HG02623 (cell line): ENCODE data around the gene CLDN1.

Source experiments
- ATAC-seq: cut with Tn5 transposase; IDR thresholded peaks from one replicate; pipeline ENCODE4 v1.9.1; 2021; ENCODE audit warnings: moderate library complexity; ENCODE audit not compliant: unreplicated experiment

CLDN1 gene, protein sequence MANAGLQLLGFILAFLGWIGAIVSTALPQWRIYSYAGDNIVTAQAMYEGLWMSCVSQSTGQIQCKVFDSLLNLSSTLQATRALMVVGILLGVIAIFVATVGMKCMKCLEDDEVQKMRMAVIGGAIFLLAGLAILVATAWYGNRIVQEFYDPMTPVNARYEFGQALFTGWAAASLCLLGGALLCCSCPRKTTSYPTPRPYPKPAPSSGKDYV

DNA sequence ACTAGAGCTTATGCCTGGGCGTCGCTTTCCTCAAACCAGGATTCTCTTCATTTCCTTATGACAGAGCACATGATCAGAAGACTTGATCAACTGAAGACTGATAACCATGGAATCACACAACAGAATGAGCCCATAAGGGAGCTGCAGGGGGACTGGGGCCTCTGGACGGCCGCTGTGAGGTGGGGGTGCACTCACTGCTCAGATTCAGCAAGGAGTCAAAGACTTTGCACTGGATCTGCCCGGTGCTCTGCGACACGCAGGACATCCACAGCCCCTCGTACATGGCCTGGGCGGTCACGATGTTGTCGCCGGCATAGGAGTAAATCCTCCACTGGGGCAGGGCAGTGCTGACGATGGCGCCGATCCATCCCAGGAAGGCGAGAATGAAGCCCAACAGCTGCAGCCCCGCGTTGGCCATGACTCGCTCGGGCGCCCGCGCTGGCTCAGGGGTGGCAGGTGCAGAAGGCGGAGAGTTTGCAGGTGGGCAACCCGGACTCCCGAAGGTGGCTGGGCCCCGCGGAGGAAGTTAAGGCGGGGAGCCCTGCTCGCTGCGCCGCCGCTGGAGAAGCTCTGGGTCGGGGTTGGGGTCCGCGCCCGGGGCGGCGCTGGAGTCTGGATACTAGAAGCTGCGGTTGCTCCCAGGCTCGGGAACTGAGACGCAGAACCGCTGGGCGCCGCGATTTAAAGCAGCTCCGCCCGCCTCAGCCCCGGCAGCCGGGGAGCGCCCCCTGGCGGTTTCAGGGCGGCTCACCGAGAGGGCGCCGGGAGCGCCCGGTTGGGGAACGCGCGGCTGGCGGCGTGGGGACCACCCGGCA is at the start of gene CLDN1:
Gene CLDN1, minus strand, starts transcription at position 658 of the 815 bp plus-strand sequence. Its CDS starts 240 bp downstream, at position 418.
- peak; percentile 75 for ATAC-seq

DNA sequence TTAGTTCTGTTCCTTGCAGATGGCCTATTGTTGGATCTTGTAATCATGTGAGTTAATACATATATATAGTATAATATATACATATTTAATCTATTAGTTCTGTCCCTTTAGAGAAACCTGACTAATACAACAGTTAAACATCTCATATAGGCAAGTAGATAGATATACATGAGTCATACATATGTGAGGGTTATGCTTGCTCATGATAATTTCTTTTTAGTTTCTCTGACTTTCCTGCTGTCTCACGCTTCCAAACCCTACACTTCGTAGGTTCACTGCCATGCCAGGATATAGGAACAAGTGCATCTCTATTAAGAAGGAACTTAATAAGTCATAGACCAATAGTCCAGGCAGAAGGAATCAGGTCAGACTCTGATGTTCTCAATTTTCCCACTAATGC is 48.9 kb upstream of the CLDN1 start:
- ATAC-seq: no peak

DNA sequence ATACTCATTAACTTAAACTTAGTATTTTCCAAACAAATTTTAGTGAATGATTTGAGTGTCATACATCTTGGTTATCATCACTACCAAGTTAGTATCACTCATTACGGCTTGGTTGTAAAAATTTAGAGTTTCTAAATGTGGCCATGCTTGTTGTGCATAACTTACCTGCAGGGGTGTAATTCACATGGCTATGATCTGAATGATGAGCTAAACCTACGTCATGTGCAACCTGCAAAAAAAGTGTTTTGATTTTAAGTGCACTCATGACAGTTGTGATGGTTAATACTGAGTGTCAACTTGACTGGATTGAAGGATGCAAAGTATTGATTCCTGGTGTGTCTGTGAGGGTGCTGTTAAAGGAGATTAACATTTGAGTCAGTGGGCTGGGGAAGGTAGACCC is 48.1 kb upstream of the CLDN1 start:
- no peak for ATAC-seq

DNA sequence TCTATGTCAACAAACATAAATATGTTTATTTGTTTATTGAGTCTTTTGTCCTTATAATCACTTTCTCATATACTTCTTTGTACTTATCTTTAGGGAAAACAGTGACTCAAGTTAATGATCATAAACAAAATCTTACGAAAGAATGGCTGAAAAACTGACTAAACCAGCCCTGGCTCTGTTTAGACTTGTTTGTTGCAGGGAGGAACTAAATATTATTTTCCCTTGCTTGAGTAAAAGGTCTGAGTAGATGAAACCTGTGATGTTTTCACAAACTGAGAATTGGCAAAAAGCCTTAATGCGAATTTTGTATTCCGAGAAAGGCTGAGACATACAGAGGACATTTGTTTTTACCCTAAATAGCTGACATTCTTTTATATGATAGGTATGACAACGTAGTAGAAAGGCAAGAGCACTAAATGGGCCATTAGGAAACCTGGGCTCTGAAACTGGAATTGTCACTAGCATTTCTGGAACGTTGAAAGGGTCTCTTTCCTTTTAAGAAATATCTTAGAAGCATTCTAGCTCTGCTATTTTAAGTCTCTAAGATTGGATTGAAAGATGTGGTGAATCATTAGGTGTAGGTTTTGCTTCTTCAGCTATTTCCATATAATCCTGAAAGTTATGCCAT is 47.5 kb upstream of the CLDN1 start:
- no peak for ATAC-seq

DNA sequence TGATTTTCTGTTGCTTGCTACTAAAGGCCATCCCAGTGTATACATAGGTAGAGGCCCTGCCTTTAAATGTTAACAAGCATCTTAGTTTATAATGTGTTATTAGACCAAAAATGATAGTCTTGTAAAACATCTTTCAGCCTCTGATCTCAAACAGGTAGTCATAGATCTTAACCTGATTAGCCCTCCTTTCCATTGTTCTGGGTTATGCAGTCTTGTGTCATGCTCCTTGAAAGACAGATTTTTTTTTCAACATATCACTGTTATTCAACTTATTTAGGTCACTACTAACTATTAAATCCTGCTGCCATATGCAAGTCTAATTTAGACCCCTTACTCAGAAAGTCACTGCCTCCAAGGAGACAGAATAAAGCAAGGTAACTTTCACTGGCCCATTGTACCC is 46.6 kb upstream of the CLDN1 start:
- no peak for ATAC-seq

DNA sequence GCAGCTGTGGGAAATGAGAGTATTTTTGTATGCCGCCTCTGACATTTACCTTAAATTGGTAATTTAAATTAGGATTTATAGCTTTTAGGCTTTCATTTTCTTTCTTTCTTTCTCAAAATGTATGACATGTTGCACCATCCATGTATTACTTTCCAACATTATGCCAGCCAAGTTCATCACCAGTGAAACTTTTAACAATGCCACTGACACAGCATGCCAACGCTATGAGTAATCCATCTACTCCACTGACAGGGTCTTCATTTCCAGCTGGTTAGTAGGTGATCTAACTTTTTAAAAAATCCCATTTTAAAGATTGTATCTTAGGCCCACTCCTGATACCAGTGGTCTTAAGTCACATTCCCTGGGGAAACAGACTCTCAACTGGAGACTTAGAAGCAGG is 43.9 kb upstream of the CLDN1 start:
- no peak for ATAC-seq

DNA sequence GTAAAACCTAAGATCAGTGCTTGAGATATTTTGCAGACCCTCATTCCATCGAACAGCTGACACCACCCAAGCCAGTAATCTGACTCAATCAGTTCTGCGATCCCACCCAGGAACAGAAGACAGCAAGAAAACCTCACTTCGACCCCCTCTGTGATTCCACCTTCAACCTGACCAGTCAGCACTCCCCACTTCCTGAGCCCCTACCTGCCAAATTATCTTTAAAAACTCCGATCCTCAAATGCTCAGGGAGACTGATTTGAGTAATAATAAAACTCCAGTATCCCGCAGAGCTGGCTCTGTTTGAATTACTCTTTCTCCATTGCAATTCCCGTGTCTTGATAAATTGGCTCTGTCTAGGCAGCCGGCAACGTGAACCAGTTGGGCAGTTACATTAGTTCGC is 40.0 kb upstream of the CLDN1 start:
- ATAC-seq: no peak

DNA sequence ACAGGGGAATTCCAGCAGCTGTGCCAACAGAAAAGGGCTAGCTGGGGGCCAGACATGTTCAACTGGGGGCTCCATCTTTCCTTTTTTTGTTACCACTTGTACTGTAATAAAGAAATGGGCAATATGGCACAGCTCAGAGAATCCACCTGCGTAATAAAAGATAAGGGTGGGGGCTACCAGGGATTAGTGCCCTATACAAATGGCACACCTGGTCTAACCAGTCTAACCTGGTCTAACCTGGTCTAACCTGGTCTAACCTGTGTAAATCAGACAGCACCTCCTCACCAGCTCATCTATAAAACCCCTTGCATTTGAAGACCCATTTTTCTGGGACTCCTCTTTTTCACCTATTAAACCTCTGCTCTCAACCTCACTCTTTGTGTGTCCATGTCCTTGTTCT is 39.5 kb upstream of the CLDN1 start:
- ATAC-seq: no peak

DNA sequence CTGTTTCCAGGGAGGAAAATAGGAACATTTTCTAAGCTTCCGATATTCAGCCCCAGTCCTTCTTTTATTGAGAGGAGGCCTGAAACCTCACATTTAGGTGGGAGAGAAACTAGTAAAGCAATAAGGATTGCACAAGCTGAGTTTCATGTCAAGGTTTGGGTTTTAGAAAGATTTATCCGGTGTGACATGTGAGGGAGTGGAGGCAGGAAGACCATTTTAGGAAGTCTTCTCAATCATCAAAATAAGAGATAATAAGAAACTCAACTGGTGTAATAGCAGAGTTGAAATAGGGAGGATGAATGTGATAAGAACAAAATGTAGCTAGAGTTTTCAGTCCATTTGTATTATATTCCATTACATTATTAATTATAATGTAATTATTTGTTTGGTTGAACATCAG is 38.0 kb upstream of the CLDN1 start:
- no peak for ATAC-seq

DNA sequence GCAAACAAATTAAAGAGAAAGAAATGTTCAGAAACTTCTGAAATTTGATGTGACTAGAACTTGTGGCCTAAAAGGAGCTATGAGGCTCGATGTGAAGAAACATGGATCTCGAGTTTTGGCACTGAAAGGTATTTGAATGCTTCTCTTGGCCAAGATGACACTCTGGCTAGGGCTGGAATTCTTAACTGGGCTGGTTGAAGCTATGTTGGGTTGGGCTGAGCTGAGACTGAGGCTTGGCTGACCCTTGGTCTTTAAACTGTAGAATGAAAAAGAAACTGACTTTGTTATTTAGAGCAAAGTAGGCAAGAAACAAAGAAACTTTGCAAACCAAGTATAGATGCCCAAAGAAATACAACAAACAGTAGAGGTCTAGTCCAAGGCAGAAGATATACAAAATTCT is 37.6 kb upstream of the CLDN1 start:
- ATAC-seq: no peak

DNA sequence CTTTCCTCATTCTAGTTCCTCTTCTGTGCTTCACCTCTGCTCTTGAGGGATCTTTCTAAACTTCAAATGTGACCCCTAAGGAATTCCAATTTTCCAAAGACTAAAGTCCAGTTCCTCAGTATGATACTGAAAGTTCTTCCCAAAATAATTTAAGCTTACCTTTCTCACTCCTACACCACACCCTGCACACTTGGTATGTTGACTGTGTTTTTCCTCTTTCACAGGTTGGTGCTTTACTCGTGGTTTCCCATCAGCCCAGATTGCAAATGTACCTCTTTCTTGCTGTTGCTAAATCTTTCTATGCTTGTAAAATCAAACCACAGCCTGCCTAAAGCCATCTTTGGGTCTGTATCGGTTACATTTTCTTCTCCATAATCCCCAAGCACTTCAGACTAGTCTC is 35.2 kb upstream of the CLDN1 start:
- ATAC-seq: no peak

DNA sequence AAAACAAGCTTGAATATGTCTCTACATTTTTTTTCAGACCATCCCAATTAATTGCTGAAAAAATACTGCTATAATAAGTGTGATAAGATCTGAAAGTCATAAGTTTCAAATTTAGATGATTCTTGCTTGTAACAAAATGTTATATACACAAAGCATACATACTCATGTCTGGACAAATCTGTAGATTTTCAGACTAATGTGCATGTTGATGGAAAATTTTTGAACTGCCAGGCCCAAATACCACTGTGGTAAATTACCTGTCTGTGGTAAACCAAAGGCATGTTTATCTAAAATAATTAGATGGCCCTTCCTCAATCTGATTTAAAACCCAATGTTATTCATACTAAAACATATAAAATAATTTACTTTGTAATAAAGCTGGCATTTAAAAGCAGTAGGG is 34.0 kb upstream of the CLDN1 start:
- ATAC-seq: no peak

DNA sequence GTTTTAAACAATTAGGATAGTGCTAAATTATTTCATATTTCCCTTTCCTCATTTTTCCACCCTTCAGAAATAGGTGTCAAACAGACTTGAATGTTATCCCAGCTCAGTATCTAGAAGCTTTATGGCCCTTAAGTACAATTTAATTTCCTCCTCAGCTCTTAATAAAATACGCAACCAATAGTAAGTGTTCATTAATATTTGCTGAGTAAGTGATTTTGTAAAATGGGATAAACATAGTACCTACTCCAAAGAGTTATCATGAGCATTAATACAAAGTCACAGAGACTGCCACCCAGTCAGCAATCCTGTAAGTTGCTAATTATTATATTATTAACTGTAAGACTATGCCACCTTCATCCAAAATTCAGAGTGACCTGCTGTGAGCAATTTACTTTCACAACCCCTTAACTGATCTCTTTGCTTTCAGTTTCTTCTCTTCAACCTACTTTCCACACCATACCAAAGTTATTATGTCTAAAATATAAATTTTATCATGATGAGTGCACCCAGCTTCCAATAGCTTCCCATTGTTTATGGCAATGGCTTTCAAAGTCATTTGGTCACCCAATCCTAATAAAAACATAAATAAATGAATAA is 30.7 kb upstream of the CLDN1 start:
- ATAC-seq: no peak

DNA sequence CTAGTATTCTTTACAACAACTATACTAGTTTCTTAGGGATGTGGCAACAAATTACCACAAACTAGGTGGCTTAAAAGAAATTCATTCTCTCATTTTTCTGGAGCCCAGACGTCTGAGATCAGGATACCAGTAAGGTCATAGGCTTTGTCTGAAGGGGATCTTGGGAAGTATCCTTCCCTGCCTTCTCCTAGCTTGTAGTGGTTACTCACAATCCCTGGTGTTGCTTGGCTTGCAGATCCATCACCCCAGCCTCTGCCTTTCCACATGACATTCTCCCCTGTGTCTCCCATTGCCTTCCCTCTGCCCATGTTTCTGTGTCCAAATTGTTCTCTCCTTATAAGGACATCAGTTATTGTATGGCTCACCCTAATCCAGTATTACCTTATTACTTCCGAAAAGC is 24.3 kb upstream of the CLDN1 start:
- ATAC-seq: no peak

DNA sequence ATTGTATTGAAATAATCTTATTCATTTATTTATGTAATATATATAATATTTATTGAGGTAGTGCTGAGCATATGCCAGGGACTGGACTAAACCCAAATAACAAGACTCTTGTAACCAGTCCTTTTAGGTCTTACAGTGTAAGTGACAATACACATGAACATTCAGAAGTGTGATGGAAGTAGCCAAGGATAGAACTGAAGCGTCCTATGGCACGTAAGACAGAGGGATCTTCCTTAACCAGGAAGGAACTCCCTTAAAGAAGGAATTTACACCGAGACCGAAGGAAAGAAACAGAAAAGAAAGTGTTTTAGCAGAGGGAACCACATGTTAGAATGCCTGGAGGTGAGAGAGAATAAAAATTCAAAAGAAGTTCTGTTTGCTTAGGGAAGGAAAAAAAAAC is 23.6 kb upstream of the CLDN1 start:
- ATAC-seq: no peak

DNA sequence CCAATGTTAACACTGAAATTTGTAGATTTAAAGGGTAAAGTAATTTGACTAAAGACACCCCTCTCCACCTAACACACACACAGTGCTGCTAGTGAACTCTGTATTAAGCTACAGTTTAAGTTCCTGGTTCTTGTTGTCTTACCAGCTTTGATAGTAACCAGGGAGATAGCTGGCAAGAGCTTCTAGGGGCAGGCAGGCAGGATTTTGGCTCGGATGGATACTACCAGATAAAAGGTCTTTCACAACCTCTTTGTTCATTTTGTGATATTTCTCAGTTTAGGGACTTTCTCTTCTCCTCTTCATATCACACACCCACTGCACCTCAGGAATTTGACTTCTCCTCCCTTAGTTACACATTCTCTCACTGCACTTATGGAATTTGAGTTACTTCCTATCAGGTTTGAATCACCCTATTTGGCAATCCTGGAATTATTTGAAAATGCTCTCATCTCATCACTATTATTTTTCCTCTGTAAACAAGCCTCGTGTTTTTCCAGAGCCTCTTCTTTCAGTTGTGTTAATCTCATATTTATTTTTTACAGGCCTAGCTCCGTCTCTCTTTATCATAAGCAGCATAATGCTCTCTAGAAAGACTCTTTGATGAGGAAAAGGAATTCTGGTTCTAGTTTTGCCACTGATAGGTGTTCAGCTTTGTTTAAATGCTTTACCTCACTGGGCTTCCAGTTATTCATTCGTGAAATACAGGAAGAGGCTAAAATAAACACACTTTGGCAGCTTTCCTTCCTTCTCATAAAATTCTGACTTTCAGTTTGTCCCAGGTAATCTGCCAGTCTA is 23.0 kb upstream of the CLDN1 start:
- ATAC-seq: no peak

DNA sequence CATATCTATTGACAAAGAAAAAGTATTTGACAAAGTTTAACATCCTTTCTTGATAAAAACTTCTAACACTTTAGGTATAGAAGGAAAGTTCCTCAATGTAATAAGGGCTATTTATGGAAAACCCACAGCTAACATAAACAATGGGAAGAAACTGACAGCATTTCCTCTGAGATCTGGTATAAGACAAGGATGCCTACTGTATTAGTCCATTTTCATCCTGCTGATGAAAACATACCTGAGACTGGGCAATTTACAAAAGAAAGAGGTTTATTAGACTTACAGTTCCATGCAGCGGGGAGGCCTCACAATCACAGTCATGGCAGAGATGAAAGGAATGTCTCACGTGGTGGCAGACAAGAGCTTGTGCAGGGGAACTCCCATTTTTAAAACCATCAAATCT is 17.8 kb upstream of the CLDN1 start:
- ATAC-seq: no peak

DNA sequence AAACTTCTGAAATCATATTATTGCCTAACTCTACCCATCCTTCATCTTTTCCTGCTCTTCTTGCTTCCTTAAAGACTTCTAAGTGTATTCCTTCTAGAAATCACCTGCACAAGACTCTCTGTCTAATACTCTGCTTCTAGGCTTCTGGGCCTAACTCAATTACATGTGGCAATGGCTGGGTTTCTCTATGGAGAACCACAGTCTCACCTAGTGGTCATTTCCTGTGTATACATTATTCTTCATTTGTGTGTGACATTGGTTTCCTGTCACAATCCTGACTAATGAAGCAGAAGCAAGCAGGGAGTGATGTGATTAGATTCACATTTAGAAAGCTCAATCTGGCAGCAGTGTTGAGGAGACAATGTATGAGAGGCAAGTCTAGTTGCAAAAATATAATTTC is 16.9 kb upstream of the CLDN1 start:
- ATAC-seq: no peak

DNA sequence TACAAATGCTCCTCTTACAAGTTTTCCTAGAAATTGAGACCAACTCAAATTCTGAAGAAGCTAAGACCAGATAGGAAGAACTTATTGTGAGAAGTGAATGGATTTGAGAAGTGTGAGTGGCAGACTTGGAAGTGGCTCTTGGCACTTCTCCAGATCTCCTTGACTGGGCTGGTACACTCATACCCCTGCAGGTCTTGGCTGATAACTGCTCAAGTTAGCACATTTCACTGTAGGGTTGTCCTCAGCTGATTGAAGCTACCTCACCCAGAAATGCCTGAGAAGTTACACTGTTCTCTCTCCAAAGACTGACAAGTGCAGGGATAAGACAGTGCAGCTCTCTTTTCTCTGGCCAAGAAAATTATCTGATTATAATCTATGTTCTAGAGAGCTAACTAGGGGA is 16.5 kb upstream of the CLDN1 start:
- ATAC-seq: no peak

DNA sequence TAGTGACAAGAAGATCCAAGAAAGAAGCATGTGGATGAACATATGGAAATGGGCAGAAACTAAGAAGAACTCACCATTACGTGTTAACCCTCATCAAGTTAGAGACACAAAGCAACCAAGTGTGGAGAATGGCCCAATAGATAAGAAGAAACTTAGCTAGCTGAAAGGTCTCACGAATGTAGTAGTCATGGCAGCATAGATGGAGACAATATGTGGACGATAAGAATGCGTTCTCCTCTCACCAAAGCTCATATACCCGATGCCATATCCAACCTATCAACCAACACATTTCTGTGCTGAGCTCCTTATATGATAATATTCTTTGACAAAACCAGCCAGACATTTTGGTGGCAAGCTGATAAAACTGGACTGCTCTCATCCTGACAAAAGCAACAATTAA is 15.1 kb upstream of the CLDN1 start:
- ATAC-seq: no peak

DNA sequence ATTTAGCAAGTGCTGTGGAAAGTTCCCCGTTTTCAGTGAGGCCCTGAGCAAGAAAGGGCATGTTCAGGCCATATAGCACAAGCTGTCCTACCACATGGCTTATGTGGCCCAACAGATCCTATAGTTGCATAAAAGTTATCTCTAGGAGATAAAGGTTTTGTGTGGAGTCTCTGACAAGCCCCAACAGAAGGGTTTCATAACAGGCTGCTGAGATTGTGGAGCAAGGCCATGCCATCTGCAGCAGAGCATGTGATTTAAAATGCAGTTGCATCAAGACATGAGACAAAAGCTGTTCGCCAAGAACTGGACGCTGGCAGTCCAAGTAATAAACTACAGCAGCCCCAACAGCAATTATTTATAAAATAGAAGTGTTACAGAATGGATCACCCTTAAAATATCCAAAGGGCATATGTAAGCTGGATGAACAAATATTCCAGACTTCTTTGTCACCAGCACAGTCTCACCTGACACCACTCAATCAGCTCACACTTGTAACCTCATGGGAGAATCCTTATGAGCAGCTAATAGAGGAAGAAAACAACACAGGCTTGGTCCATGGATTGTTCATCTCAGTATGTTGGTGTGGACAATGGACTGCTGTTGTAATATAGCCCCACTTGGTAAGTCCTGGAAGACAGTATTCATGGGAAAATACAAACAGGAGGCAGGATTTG is 14.4 kb upstream of the CLDN1 start:
- ATAC-seq: no peak
